Activated CD4-positive, alpha-beta T cell treated with anti-CD3 and anti-CD28 coated beads for 48 hours (primary cell): ENCODE measurements around the gene CCDC138.
"Not testable (repeated sequence)": the region's sequence is repeated elsewhere in the genome, so short reads cannot be mapped to it uniquely, and the experiment has no call there.

Source experiments
- DNase-seq: peaks from one replicate; pipeline ENCODE4 v3.0.0-alpha.2; 2020

CCDC138 gene

DNA sequence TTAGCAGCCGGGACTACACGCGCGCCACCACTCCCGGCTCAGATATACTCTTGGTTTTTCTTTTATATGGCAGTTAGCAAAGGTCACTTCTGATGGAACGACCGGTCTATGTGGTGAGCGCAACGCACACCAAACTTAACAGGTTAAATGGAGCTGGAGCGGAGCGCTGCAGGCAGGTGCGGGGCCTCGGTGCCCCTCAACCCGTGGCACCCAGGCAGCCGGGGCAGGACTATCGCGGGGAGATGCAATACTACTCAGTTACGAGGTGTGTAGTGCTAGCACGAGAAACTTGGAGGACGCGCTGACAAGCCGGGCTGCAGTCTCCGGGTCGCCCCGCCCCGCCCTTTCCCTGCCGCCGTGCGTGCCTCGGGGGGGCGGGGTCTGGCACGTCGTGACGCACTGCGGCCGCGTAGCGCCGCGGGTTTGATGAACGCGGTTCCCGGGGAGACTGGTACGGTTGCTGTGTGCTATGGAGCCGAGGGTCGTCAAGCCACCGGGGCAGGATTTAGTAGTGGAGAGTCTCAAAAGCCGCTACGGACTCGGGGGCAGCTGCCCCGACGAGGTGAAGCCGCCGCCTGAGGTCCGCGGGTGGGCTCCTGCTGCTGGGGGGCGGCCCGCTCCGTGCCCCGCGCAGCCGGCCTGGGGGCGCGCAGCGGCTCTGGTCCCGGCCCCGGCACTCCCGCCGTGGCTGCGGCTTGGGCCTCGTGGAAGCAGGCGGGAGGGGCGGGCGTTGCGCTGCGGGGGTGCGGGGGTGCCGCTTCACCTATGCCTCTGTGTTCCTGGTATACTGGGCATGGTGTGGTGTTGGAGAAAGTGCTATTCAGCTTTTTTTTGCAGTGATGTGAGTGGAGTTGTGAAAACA lies at the start of gene CCDC138:
CCDC138 (plus strand) TSS at position 418 of the 862 bp plus-strand sequence; CDS start at position 470, 52 bp downstream.
- DNase-seq: peak; percentile 95

- not testable (repeated sequence) for DNase-seq
Measured at GRCh38 chr2:108757973-108758372, 28.6 kb upstream of the CCDC138 start.

GRCh38 chr2:108762618-108763017 lies 24.0 kb upstream of the CCDC138 start:
- not testable (repeated sequence) for DNase-seq

GRCh38 chr2:108766671-108767070 lies 19.9 kb upstream of the CCDC138 start:
- DNase-seq: not testable (repeated sequence)

GRCh38 chr2:108767859-108768258 lies 18.7 kb upstream of the CCDC138 start:
- not testable (repeated sequence) for DNase-seq

DNA sequence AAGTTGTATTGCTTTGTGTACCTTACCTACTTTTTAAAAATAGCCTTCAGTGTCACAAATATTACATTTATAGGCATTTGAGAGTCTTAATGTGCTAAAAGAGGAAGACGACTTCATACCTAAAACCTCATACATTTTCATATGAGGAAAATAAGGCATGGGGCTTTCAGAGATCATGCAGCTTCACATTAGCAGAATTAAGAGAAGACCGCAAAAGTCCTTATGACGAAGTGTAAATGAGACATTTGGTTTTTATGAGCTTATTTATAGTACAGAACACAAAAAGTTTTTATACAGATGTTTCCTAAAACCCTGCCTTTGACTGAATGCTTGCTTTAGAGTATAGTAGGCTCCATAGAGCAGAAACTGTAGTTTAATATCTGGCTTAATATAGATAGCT lies 10.1 kb upstream of the CCDC138 start:
- DNase-seq: no peak

DNA sequence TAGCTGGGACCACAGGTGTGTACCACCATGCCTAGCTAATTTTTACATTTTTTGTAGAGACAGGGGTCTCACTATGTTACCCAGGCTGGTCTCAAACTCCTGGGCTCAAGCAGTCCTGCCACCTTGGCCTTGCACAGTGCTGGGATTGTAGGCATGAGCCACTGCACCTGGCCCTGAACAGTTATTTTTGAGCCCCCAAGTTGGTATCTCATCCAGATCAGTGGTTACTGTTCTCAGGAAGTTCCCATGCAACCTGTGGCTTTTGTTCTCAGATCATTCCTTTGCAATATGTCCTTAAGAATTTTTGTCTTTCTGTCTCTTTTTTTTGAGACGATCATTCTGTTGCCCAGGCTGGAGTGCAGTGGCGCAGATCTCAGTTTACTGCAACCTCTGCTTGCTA lies 7.7 kb upstream of the CCDC138 start:
- no peak for DNase-seq

GRCh38 chr2:108786008-108786353 lies 590 bp upstream of the CCDC138 start:
- DNase-seq: no peak

DNA sequence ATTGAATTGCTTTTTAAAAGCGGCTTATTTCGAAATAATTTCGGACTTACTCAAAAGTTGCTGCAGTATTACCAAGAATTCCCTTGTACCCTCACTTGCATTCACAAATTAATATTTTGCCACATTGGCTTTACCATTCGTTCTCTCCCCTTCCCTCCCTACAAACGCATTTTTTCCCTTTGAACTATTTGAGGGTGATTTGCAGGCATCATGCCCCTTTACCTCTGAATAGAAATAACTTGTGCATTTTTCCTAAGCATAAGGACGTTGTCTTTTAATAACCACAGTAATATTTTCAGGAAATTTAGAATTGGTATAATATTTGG lies 608 bp downstream of the CCDC138 start:
- DNase-seq: no peak

GRCh38 chr2:108803045-108803736 lies 16.6 kb downstream of the CCDC138 start:
- no peak for DNase-seq

DNA sequence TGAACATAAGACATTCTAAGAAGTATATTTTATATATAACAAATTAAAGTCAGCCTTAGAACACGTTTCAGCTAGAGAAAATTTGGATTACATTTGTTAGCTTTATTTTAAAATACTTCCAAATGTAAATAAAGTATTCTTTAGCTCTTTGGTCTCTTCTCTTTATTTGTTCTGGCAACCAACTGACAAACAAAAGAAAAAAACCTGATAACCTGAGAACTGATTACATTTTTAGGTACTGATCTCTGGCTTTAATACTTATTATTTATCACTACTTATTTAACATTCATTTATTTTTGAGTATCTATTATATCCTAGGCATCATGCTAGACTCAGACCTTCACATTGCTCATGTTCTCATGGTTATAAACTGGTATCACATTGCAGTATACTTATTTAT lies 18.5 kb downstream of the CCDC138 start:
- DNase-seq: no peak

DNA sequence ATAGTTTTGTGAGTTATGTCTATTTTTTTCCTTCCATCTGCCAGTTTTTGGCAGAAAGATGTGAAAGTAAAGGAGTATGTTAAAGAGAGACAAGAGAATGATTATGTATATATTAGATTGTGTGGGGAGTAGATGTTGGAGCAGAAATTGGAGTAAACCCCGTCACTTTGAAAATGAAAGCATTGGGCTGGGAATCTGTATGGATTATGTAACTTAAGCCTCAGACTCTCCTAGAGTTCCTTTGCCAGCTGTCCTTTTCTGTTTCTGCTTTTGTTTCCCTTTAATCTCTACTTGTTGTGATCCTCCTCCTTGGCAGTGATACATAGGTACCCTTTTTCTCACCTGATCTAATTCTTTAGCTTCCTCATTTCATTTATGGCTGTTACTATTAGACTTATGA lies 19.2 kb downstream of the CCDC138 start:
- DNase-seq: no peak

GRCh38 chr2:108806371-108807113 lies 20.0 kb downstream of the CCDC138 start:
- DNase-seq: no peak

DNA sequence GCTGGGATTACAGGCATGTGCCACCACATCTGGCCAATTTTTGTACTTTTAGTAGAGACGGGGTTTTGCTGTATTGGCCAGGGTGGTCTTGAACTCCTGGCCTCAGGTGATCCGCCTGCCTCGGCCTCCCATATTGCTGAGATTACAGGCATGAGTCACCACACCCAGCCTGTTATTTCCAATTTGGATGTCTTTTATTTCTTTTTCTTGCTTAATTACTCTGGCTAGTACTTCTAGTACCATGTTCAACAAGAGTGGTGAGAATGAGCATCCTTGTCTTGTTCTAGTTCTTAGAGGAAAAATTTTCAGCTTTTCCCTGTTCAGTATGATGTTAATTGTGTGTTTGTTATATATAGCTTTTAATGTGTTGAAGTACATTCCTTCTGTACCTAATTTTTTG lies 23.4 kb downstream of the CCDC138 start:
- no peak for DNase-seq

GRCh38 chr2:108810993-108811957 lies 24.7 kb downstream of the CCDC138 start:
- no peak for DNase-seq

DNA sequence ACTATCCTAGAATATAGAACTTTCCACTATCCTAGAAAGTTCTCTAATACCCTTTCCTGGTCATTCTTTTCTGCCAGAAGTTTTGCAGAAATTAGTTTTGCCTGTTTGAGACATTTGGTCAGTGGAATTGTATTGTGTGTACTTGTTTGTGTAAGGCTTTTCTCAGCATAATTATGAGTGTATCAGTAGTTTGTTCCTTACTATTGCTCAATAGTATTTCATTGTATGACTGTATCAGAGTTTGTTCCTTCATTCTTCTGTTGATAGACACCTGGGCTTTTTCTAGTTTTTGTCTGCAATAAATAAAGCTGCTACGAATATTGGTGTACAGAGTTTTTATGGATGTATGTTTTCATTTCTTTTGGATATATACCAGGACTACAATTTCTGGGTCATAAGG lies 27.2 kb downstream of the CCDC138 start:
- DNase-seq: no peak

GRCh38 chr2:108820482-108820881 lies 33.9 kb downstream of the CCDC138 start:
- DNase-seq: no peak

DNA sequence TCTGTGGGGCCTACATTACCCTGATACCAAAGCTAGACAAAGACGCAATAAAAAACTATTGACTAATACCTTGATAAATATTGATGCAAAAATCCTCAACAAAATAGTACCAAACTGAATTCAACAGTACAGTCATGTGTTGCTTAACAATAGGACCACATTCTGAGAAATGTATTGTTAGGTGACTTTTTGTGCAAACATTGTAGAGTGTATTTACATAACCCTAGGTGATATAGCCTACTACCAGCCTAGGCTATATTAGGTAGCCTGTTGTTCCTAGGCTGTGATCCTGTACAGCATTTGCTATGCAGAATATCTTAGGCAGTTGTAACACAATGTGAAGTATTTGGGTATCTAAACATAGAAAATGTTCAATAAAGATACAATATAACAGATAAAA lies 36.7 kb downstream of the CCDC138 start:
- no peak for DNase-seq

- DNase-seq: no peak
Measured at GRCh38 chr2:108824316-108825070, 37.9 kb downstream of the CCDC138 start.

DNA sequence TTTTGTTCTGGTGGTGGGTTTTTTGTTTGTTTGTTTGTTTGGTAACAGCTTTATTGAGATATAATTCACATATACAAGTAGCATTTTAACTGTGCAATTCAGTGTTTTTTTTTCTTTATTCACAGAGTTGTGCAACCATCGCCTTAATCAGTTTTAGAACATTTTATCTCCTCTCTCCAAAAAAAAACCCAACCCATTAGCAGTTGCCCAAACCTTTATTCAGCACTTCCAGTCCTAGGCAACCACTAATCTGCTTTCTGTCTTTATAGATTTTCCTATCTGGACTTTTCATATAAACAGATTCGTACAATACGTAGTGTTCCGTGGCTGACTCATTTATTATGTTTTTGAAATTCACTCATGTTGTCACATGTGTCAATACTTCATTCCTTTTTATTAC lies 38.7 kb downstream of the CCDC138 start:
- DNase-seq: no peak

- no peak for DNase-seq
Measured at GRCh38 chr2:108825736-108826135, 39.2 kb downstream of the CCDC138 start.
